Measurements from ENCODE around the gene SSBP4. TPM values are rescaled to one million over a fixed set of nuclear protein-coding genes. Genes with fewer than 3 reads are reported as not detected.

SSBP4 gene
- total and polyA plus RNA-seq, 2 donors (not counting 1 experiment from before 2014, with no cell fraction given) = 37.0 to 64.2 TPM

DNA sequence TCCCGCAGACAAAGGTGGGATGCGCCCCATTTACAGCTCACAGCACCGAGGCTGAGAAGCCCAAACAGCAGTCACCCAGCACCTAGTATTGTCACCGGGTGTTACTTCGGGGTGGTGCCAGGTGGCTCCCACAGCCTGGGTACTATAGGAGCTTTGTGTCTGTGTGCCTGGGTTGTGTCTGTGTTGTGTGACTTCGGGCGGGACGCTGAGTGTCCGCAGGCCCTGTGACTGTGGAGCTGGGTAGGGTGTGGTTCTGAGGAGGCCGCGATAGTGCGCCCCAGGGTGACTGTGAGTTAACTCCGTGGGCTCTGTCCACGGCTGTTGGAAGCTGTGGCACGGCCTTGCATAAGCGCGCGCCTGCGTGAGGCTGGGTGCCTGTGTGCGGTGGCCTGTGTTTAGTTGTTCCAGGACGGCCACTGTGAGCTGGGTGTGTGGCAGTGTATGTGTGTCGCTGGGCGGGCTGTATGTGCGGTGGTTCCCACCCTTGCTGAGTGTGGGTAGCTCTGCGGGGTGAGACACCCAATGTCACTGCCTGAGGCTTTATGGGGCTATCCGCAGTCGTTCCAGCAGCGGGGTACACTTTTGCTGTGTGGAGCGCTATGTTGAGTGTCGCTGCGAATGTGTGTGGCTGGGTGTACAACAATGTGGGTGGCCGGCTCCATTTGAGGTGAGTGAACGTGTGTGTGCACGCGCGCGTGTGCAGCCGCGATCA lies 559 bp upstream of the SSBP4 start:
- intact Hi-C loops (cut with micrococcal nuclease) = loop anchor here (1.0 kb wide), 1 partner anchor 11 kb away; no protein-coding TSS in a partner anchor

More for the DNA sequence above, 559 bp upstream of the SSBP4 start:
- H4K20me1 ChIP-seq (ENCODE audit: control insufficient read depth, insufficient read depth, low read length, poor library complexity, severe bottlenecking) = peaks cover 49% of the 10 kb centered on the region
- H3K79me2 ChIP-seq (ENCODE audit: control insufficient read depth, insufficient read depth, low read length) = peaks cover 24% of the 10 kb centered on the region
- H2AFZ ChIP-seq (ENCODE audit: insufficient read depth, low read depth, low read length, poor library complexity, severe bottlenecking) = peak overlapping the region; percentile 51
- DNase-seq = peak; percentile 56
- peak overlapping the region in 4 of 5 experiments; percentile 21 to 67 (median 52) for H3K4me3 ChIP-seq (ENCODE audit: control extremely low read depth in 1 of 5, extremely low read depth in 1 of 5, insufficient read depth in 1 of 5, low read depth in 2 of 5, low read length in 4 of 5)
- TF ChIP-seq, protein P1, sequence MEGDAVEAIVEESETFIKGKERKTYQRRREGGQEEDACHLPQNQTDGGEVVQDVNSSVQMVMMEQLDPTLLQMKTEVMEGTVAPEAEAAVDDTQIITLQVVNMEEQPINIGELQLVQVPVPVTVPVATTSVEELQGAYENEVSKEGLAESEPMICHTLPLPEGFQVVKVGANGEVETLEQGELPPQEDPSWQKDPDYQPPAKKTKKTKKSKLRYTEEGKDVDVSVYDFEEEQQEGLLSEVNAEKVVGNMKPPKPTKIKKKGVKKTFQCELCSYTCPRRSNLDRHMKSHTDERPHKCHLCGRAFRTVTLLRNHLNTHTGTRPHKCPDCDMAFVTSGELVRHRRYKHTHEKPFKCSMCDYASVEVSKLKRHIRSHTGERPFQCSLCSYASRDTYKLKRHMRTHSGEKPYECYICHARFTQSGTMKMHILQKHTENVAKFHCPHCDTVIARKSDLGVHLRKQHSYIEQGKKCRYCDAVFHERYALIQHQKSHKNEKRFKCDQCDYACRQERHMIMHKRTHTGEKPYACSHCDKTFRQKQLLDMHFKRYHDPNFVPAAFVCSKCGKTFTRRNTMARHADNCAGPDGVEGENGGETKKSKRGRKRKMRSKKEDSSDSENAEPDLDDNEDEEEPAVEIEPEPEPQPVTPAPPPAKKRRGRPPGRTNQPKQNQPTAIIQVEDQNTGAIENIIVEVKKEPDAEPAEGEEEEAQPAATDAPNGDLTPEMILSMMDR (IDR thresholded peaks at IDR 0.05) = no peak
- no peak for TF ChIP-seq EZH2 (IDR thresholded peaks at IDR 0.05; ENCODE audit: borderline replicate concordance, insufficient read depth, low read depth, low read length, poor library complexity, severe bottlenecking)
- no peaks in the 10 kb centered on the region for H3K36me3 ChIP-seq (replicated peaks in 1 of 2; ENCODE audit: control extremely low read depth in 1 of 2, control insufficient read depth in 1 of 2, extremely low read depth in 1 of 2, insufficient read depth in 2 of 2, low read length in 1 of 2)
- Mint-ChIP-seq H3K4me3 (peak overlapping the region; percentile 85), H3K4me1 (peaks cover 69% of the 10 kb centered on the region), H3K9me3 (ENCODE audit: insufficient read depth) (no peaks in the 10 kb centered on the region), H3K27me3 (peaks cover 35% of the 10 kb centered on the region), H3K27ac (peak overlapping the region; percentile 71)
- ATAC-seq (ENCODE audit: low read depth) = no peak
- no peak overlapping the region for H3K27ac ChIP-seq (ENCODE audit: low read length in 2 of 2)
- POLR2A ChIA-PET = interaction anchor here (0.5 to 2.8 kb wide), 9 partner anchors 10 to 1326 kb away, joined by 3 to 15 read pairs (median 4); partner anchors contain the start of genes LRRC25 and MPV17L2
- H3K9me3 ChIP-seq (ENCODE audit: control extremely low read depth in 1 of 3, control insufficient read depth in 2 of 3, insufficient read depth in 1 of 3, low read length in 2 of 3) = peaks cover 0 to 28% (median 0%) of the 10 kb centered on the region in 3 donors
- 27% methylated on average over 36 of the region's 39 CpGs for WGBS (ENCODE audit: insufficient coverage)
- peak overlapping the region; percentile 97 for H3K4me2 ChIP-seq (replicated peaks; ENCODE audit: low read depth, low read length, poor library complexity, severe bottlenecking)
- H3K4me1 ChIP-seq (ENCODE audit: control insufficient read depth in 2 of 2, insufficient read depth in 2 of 2, low read length in 2 of 2) = peaks cover 70 to 77% of the 10 kb centered on the region in 2 donors
- CTCF ChIA-PET = interaction anchor here (0.6 to 3.5 kb wide), 15 partner anchors 9 to 355 kb away, joined by 3 to 17 read pairs (median 5); partner anchors contain the start of gene LSM4
- peaks cover 0 to 52% (median 32%) of the 10 kb centered on the region in 4 experiments for H3K27me3 ChIP-seq (replicated peaks in 1 of 4; ENCODE audit: control extremely low read depth in 1 of 4, control insufficient read depth in 3 of 4, insufficient read depth in 4 of 4, low read length in 3 of 4)
- peak overlapping the region; percentile 63 for H3K9ac ChIP-seq (ENCODE audit: low read length)
